GM23248 (cell line): ENCODE results near the gene MICU1. TPM values are rescaled to one million over a fixed set of nuclear protein-coding genes. Genes with fewer than 3 reads are reported as not detected.
"Not testable (repeated sequence)": the region's sequence is repeated elsewhere in the genome, so short reads cannot be mapped to it uniquely, and the experiment has no call there.

Experiments
- DNase-seq: peaks from one replicate; pipeline ENCODE4 v3.0.0-alpha.2; 2015
- H2AFZ ChIP-seq: fragments of 200-600 bp; sonication (generic); 2 replicates; pipeline ENCODE4 v1.6.1; 2016; ENCODE audit warnings: antibody characterized with exemption
- H3F3A ChIP-seq: fragments of 200-600 bp; sonication (generic); 2 replicates; pipeline ENCODE4 v1.6.1; 2016; ENCODE audit warnings: mild to moderate bottlenecking, antibody characterized with exemption, mixed run types; ENCODE audit not compliant: insufficient read depth
- H3K27ac ChIP-seq: fragments of 200-600 bp; sonication (generic); 2 replicates; pipeline ENCODE4 v1.5.1; 2016; ENCODE audit warnings: mild to moderate bottlenecking
- H3K27me3 ChIP-seq: fragments of 200-600 bp; sonication (generic); replicated peaks from 2 replicates; pipeline ENCODE4 v1.6.1; 2016; ENCODE audit warnings: mild to moderate bottlenecking; ENCODE audit not compliant: insufficient read depth
- H3K36me3 ChIP-seq: fragments of 200-600 bp; sonication (generic); 2 replicates; pipeline ENCODE4 v1.6.1; 2016; ENCODE audit warnings: low read depth, mild to moderate bottlenecking
- H3K4me1 ChIP-seq: fragments of 200-600 bp; sonication (generic); 2 replicates; pipeline ENCODE4 v1.6.1; 2016; ENCODE audit warnings: mild to moderate bottlenecking; ENCODE audit not compliant: insufficient read depth
- H3K4me2 ChIP-seq: fragments of 200-600 bp; sonication (generic); one replicate; pipeline ENCODE4 v1.6.1; 2016; ENCODE audit warnings: mild to moderate bottlenecking; ENCODE audit not compliant: unreplicated experiment
- H3K4me3 ChIP-seq: fragments of 200-600 bp; sonication (generic); 2 replicates; pipeline ENCODE4 v1.5.1; 2016; ENCODE audit warnings: mild to moderate bottlenecking
- H3K79me2 ChIP-seq: fragments of 200-600 bp; sonication (generic); 2 replicates; pipeline ENCODE4 v1.6.1; 2016; ENCODE audit warnings: mild to moderate bottlenecking; ENCODE audit not compliant: insufficient read depth
- H3K9ac ChIP-seq: fragments of 200-600 bp; sonication (generic); 2 replicates; pipeline ENCODE4 v1.6.1; 2016; ENCODE audit warnings: mild to moderate bottlenecking
- H3K9me2 ChIP-seq: fragments of 200-600 bp; sonication (generic); 2 replicates; pipeline ENCODE4 v1.6.1; 2016; ENCODE audit warnings: mixed run types, mild to moderate bottlenecking, moderate library complexity; ENCODE audit not compliant: insufficient read depth
- H3K9me3 ChIP-seq: fragments of 200-600 bp; sonication (generic); one replicate; pipeline ENCODE4 v1.6.1; 2017; ENCODE audit warnings: low read depth
- H4K20me1 ChIP-seq: fragments of 200-600 bp; sonication (generic); 2 replicates; pipeline ENCODE4 v1.6.0; 2016; ENCODE audit not compliant: insufficient read depth
- EZH2 ChIP-seq: fragments of 200-600 bp; sonication (generic); IDR thresholded peaks from 2 replicates; pipeline ENCODE4 v1.6.1; 2018; ENCODE audit warnings: antibody characterized with exemption, mild to moderate bottlenecking; ENCODE audit not compliant: insufficient read depth, poor library complexity, severe bottlenecking
- EZH2phosphoT487 ChIP-seq: fragments of 200-600 bp; sonication (generic); IDR thresholded peaks from 2 replicates; pipeline ENCODE4 v1.6.1; 2018; ENCODE audit warnings: antibody characterized with exemption, moderate library complexity, mild to moderate bottlenecking, low read depth; ENCODE audit not compliant: insufficient read depth
- WGBS, 2 experiments: methylation state at CpG; one replicate each; pipeline ENCODE4 v1.1.6; 2015 to 2017; ENCODE audit warnings: low lambda C conversion rate in 2 of 2, low coverage in 1 of 2; ENCODE audit errors: missing lambda C conversion rate in 2 of 2; 5-methylcytosine and 5-hydroxymethylcytosine counted together
- in situ Hi-C: fragments of 300-500 bp; cut with MboI; formaldehyde crosslinking; loops from 2 replicates; pipeline ENCODE4 v1.15.0; 2020
- polyA plus RNA-seq: library from polyadenylated mRNA; unstranded; fragments of >200 nt; fragmentation: Nextera tagmentation; extraction: Ambion mirVana; gene quantifications from 2 replicates; pipeline ENCODE4 v1.2.1, GENCODE V29; 2016
- total RNA-seq: library from RNA; depleted of rRNA; stranded (reverse); fragments of >200 nt; shearing (Covaris generic); gene quantifications from 2 replicates; pipeline ENCODE4 v1.2.3, GENCODE V29; 2014; rRNA removed

MICU1 gene
- total RNA-seq (37.3 and 37.9 TPM in 2 replicates), polyA plus RNA-seq (41.9 and 45.0 TPM in 2 replicates)

GRCh38 chr10:72625608-72626443 is at the start of gene MICU1:
TSS of gene MICU1 (minus strand) at chr10:72626079. CDS start at chr10:72566793, 59,286 bp downstream.
- H4K20me1 ChIP-seq = no peaks in the 10 kb centered on the region
- H3K36me3 ChIP-seq = no peaks in the 10 kb centered on the region; the same call in 1 of the 2 replicates
- in situ Hi-C loops = no loop called here
- peak within 1 kb of the TSS; percentile 85 for H3K27ac ChIP-seq
- H3K4me1 ChIP-seq = peaks cover 9% of the 10 kb centered on the region; the same call in 1 of the 2 replicates
- no peak for TF ChIP-seq EZH2phosphoT487
- no peak for TF ChIP-seq EZH2
- H2AFZ ChIP-seq = peak within 1 kb of the TSS; percentile 91
- no peaks in the 10 kb centered on the region for H3F3A ChIP-seq
- peak within 1 kb of the TSS; percentile 94 for H3K4me2 ChIP-seq
- H3K9me2 ChIP-seq = no peaks in the 10 kb centered on the region
- no peaks in the 10 kb centered on the region for H3K27me3 ChIP-seq
- peak within 1 kb of the TSS; percentile 94 for H3K9ac ChIP-seq
- H3K4me3 ChIP-seq = peak within 1 kb of the TSS; percentile 87
- 1 to 3% methylated on average over 35 to 49 of the region's 49 CpGs for WGBS, 2 experiments
- H3K9me3 ChIP-seq = no peaks in the 10 kb centered on the region
- peaks cover 45% of the 10 kb centered on the region for H3K79me2 ChIP-seq
- peak; percentile 99 for DNase-seq

DNA sequence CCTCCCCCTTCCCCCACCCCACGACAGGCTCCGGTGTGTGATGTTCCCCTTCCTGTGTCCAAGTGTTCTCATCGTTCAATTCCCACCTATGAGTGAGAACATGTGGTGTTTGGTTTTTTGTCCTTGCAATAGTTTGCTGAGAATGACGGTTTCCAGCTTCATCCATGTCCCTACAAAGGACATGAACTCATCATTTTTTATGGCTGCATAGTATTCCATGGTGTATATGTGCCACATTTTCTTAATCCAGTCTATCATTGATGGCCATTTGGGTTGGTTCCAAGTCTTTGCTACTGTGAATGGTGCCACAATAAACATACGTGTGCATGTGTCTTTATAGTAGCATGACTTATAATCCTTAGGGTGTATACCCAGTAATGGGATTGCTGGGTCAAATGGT is 48.3 kb upstream of the MICU1 start:
- DNase-seq, H3K36me3 ChIP-seq, H3K9me3 ChIP-seq, H3K9me2 ChIP-seq, H2AFZ ChIP-seq, H3K4me2 ChIP-seq, H3K27me3 ChIP-seq, H3K27ac ChIP-seq, H4K20me1 ChIP-seq, H3K9ac ChIP-seq, H3K4me3 ChIP-seq, in situ Hi-C loops, H3K79me2 ChIP-seq: not testable (repeated sequence)
- Histone ChIP-seq H3F3A (peaks cover 26% of the 10 kb centered on the region), H3K4me1 (peaks cover 31% of the 10 kb centered on the region)
- 91 to 96% methylated on average over 3 to 5 of the region's 5 CpGs for WGBS, 2 experiments

DNA sequence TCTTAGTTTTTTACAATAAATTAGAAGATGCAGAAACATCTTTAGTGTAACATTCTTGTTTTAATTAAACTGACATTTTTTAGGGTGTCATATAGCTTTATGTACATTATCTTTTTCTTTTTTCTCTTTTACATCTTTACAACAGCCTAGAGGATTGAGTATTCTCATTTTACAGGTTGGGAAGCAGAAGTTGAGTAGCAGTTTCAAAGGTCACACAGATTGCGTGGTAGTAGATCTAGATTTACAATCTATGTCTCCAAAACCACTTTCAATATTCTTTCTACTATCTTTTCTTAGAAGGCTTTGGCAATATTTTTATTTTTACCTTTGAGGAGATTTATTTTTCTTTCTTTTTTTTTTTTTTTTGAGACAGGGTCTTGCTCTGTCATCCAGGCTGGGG is 47.4 kb upstream of the MICU1 start:
- no peaks in the 10 kb centered on the region for H3K36me3 ChIP-seq
- no peak overlapping the region for H3K9ac ChIP-seq
- no peak overlapping the region for H3K27ac ChIP-seq
- peaks cover 26% of the 10 kb centered on the region for H3F3A ChIP-seq
- TF ChIP-seq EZH2 (no peak), EZH2phosphoT487 (no peak)
- no peaks in the 10 kb centered on the region for H4K20me1 ChIP-seq
- peaks cover 31% of the 10 kb centered on the region for H3K4me1 ChIP-seq
- H3K4me3 ChIP-seq = no peak overlapping the region
- H3K4me2 ChIP-seq = no peak overlapping the region
- no peaks in the 10 kb centered on the region for H3K9me2 ChIP-seq
- H3K9me3 ChIP-seq = no peaks in the 10 kb centered on the region
- in situ Hi-C loops = no loop called here
- H3K27me3 ChIP-seq = no peaks in the 10 kb centered on the region
- no peak overlapping the region for H2AFZ ChIP-seq
- 96 to 100% methylated on average over 1 of the region's 1 CpG for WGBS, 2 experiments
- no peak for DNase-seq
- H3K79me2 ChIP-seq = no peaks in the 10 kb centered on the region

DNA sequence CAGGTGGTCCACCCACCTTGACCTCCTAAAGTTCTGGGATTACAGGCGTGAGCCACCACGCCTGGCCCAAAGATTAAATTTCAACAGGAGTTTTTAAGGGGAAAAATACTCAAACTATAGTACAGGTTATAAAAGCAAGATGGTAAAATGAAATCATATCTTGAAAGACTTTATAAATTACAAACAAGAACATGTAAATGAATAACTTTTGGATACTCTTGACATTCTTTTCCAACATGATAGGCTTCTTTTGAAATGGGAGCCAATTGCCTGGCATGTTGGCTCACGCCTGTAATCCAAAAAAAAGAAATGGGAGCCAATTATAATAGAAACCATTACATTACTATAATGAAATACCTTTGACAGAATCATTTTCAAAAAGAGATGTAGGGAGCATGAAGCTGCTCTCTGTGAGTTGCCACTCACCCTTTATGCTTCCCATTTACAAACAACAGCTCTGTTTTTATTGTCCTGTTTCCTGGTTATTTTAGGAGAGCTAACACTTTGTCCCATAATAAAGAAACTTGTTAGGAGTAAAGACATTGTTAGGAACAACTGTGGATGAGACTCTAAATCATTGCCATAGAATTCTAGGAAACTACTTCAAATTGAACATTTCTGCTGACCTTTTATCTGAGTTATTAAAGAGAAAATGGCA is 41.5 kb upstream of the MICU1 start:
- H4K20me1 ChIP-seq = no peaks in the 10 kb centered on the region
- no peak overlapping the region for H3K4me3 ChIP-seq
- H2AFZ ChIP-seq = no peak overlapping the region
- no peaks in the 10 kb centered on the region for H3K9me3 ChIP-seq
- H3K27me3 ChIP-seq = no peaks in the 10 kb centered on the region
- H3K9me2 ChIP-seq = no peaks in the 10 kb centered on the region
- H3K4me1 ChIP-seq = peaks cover 19% of the 10 kb centered on the region
- H3K27ac ChIP-seq = no peak overlapping the region
- H3K36me3 ChIP-seq = no peaks in the 10 kb centered on the region
- TF ChIP-seq EZH2phosphoT487 (no peak), EZH2 (no peak)
- no peak for DNase-seq
- H3F3A ChIP-seq = peaks cover 11% of the 10 kb centered on the region; the same call in 1 of the 2 replicates
- 82 to 91% methylated on average over 3 of the region's 3 CpGs for WGBS, 2 experiments
- no peaks in the 10 kb centered on the region for H3K79me2 ChIP-seq
- in situ Hi-C loops = no loop called here
- no peak overlapping the region for H3K9ac ChIP-seq
- H3K4me2 ChIP-seq = no peak overlapping the region
